HG03135 (cell line): ENCODE measurements around the gene CR1.
"Not testable (repeated sequence)": the region's sequence is repeated elsewhere in the genome, so short reads cannot be mapped to it uniquely, and the experiment has no call there.

ENCODE experiments used
- ATAC-seq: cut with Tn5 transposase; IDR thresholded peaks from one replicate; pipeline ENCODE4 v1.9.1; 2021; ENCODE audit warnings: mild to moderate bottlenecking, moderate library complexity; ENCODE audit not compliant: unreplicated experiment

The CR1 gene

GRCh38 chr1:207579436-207579799, 83.5 kb downstream of the CR1 start:
- ATAC-seq, result peak; percentile 92

- no peak for ATAC-seq
Observed at GRCh38 chr1:207581496-207582153, 85.7 kb downstream of the CR1 start.

- not testable (repeated sequence) for ATAC-seq
Observed at GRCh38 chr1:207589506-207589905, 93.5 kb downstream of the CR1 start.

GRCh38 chr1:207591205-207591604, 95.2 kb downstream of the CR1 start:
- ATAC-seq, result not testable (repeated sequence)

GRCh38 chr1:207594095-207594494, 98.1 kb downstream of the CR1 start:
- not testable (repeated sequence) for ATAC-seq

- ATAC-seq, result no peak
Observed at GRCh38 chr1:207603777-207604176, 107.8 kb downstream of the CR1 start.

GRCh38 chr1:207605444-207606361, 109.7 kb downstream of the CR1 start:
- no peak for ATAC-seq

- no peak for ATAC-seq
Observed at GRCh38 chr1:207606362-207606755, 110.4 kb downstream of the CR1 start.

- no peak for ATAC-seq
Observed at GRCh38 chr1:207612762-207613161, 116.8 kb downstream of the CR1 start.

GRCh38 chr1:207619871-207620542, 124.0 kb downstream of the CR1 start:
- ATAC-seq, result peak; percentile 95

- no peak for ATAC-seq
Observed at GRCh38 chr1:207620543-207620893, 124.6 kb downstream of the CR1 start.

GRCh38 chr1:207625504-207626071, 129.6 kb downstream of the CR1 start:
- ATAC-seq, result not testable (repeated sequence)

- ATAC-seq, result no peak
Observed at GRCh38 chr1:207626972-207627337, 131.0 kb downstream of the CR1 start.

- no peak for ATAC-seq
Observed at GRCh38 chr1:207627496-207627895, 131.5 kb downstream of the CR1 start.

- no peak for ATAC-seq
Observed at GRCh38 chr1:207628776-207629175, 132.8 kb downstream of the CR1 start.

- no peak for ATAC-seq
Observed at GRCh38 chr1:207631137-207631536, 135.2 kb downstream of the CR1 start.

GRCh38 chr1:207633226-207633625, 137.3 kb downstream of the CR1 start:
- no peak for ATAC-seq

GRCh38 chr1:207633699-207634289, 137.8 kb downstream of the CR1 start:
- not testable (repeated sequence) for ATAC-seq

- ATAC-seq, result not testable (repeated sequence)
Observed at GRCh38 chr1:207634293-207634692, 138.3 kb downstream of the CR1 start.

- not testable (repeated sequence) for ATAC-seq
Observed at GRCh38 chr1:207635569-207636186, 139.7 kb downstream of the CR1 start.
